NCI-H1092 (cell line): ENCODE data around the gene TMBIM6.
A peak's percentile ranks its signal among the peaks of the same experiment; 100 is the strongest.
"Not testable (repeated sequence)": the region's sequence is repeated elsewhere in the genome, so short reads cannot be mapped to it uniquely, and the experiment has no call there.

Experiments
- DNase-seq: peaks from one replicate; lab custom pipeline; 2025; lab: John Stamatoyannopoulos, UW

TMBIM6 gene

DNA sequence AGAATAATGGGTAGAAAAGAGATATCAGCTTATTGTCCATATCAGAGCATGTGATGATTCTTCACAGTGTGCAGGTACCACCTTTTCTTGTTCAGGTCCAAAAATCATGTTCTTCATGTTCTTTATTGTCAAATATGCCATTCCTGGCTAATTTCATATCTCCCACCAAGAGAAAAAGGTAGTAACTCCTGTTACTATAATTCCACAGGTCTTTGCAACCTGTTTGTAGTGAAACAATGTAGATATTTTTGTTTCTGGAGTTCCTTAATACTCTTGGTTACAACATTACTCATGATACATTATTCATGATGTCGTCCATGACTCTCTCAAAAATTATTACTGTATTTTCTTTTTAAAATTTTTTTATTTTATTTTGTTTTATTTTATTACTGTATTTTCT, 11.3 kb upstream of the TMBIM6 start:
- no peak for DNase-seq

DNA sequence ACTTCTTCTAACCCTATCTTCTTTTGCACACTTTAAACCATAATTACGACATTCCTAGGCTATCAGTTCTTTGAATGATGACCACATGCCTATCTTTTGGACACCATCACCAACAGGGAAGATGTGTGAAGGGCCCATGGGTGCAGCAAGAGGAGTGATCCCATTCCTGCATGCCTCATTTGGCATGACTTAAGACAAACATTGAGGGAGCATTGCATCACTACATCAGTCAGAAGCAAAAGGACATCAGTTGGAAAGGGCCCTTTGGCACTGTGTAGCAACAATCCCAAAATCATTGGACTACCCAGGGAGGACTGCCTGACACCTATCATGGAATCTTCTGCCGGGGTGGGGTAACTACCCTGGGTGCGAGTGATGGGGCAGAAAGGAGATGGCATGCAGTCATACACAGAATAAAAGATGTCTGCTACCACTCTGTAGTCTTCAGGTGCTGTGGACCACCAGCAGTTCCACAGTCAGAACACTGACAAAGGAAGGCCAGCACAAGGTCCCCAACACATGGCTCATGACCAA, 10.7 kb upstream of the TMBIM6 start:
- no peak for DNase-seq

DNA sequence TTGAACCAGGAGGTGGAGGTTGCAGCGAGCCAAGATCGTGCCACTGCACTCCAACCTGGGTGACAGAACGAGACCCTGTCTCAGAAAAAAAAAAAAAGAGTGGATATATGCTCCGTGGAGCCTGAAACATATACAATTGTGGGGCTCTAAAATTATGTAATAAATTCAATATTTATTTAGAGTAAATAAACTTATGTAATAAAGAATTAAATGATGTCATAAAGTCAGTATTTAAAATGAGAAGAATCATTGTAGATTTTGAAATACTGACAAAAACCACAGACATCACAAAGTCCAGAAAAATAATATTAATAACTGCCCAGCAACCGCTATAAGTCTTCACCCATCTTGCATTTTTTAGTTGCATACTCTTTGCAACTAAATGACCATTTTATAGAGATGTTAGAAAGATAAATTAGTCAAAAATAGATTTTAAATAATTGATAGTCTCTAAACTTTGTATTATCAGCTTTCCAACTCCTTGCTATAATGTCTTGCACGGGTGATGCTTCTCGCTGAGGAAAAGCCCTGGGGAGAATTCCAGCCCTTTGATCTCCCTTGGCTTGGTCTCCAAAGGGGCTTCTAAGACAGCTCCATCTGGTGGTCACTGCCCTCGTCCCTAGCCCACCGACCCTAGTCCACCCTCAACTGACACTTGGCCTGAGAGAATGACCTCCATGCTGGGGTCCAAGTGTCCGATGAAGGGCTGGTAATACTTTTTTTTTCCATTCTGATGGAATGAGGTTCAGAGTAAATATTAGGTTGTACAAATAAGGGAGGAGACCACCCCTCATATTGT, 7.9 kb upstream of the TMBIM6 start:
- no peak for DNase-seq

DNA sequence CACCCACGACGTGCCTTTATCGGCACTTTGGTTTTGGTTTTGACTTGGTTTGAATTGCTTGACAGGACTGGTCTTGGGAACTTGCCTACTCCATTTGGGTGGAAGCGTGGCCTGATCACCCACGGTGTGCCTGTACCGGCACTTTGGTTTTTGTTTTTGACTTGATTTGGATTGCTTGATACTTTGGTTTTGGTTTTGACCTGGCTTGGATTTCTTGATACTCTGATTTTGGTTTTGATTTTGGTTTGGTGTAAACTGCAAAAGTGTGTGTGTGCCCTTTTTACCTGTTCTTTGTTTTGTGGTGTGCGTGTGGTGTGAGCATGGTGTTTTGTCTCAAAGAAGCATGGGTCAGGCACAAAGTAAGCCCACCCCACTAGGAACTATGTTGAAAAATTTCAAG, 6.5 kb upstream of the TMBIM6 start:
- DNase-seq, result not testable (repeated sequence)

DNA sequence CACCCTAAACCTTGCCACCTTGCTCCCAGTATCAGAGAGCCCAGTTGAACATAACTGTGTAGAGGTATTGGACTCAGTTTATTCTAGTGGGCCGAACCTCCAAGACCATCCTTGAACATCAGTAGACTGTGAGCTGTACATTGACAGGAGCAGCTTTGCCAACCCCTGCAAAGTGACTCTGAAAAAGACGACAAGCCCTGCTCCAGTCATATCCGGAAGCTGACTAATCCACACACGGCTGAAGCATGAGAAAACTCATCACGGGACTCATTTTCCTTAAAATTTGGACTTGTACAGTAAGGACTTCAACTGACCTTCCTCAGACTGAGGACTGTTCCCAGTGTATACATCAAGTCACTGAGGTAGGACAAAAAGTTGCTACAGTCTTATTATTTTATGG, 2.6 kb upstream of the TMBIM6 start:
- DNase-seq, result not testable (repeated sequence)

DNA sequence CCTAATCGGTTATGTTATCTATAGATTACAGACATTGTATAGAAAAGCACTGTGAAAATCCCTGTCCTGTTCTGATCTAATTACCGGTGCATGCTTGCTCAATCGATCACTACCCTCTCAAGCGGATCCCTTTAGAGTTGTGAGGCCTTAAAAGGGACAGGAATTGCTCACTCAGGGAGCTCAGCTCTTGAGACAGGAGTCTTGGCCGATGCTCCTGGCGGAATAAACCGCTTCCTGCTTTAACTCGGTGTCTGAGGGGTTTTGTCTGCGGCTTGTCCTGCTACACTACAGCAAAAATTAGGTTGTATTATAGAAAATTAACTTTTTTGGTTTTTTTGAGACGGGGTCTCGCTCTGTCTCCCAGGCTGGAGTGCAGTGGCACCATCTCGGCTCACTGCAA, 1.1 kb upstream of the TMBIM6 start:
- DNase-seq, result not testable (repeated sequence)

DNA sequence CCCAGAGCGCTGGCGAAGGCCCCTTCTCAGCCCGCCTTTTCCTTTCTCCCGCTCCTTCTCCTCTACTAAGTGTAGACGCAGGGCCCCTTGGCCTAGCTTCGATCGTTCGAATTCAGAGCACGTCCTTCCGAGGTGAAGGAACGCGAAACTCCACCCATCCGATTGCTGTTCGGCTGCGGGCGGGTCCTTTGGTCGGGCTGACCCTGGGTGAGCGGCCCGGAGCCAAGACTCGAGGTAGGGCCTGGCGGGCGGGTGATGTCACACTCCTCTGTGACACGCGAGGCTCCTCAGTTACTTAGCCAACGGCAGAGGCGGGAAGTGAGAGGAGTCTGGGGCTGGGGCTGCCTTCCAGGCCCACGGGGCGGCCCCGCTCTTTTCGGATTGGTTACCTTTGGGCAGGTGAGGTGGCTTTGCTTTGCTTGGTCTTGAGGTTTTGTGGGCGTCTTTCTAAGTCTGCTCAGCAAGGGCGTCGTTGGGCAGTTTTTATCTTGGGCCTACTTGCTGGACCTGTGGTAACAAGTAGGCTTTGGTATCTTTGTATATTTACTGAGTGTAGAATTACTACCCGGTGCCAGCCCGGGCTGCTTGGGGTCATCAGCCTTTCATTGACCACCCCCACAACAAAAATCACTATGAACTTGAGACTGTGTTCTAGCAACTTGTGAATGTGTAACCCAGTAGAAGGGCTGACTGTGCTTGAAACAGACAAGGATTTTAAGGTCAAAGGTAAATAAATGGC, 694 bp downstream of the TMBIM6 start:
- no peak for DNase-seq

DNA sequence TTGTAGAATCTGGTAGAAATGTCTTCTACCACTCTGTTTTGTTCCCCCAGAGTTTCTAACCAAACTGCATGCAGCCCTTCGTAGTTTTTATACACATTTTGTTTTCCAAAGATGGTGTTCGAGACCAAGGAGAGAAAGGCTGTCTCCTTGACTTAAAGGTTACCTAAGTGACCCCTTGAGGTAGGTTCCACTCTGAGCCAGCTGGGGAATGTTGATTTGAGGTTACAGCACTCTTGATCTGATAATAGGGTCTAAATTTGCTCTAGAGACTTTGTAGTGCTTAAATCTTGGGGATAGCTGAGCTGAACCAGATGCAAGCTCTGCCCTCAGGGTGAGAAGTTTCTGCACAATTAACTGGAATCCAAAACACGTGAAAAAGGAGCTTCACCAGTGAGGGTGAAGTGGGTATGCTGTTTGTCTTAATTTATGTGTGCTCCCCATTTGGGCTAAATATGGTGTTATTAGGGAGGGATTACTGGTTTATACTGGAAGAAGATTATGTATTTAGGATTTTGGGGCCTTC, 3.1 kb downstream of the TMBIM6 start:
- DNase-seq, result no peak

DNA sequence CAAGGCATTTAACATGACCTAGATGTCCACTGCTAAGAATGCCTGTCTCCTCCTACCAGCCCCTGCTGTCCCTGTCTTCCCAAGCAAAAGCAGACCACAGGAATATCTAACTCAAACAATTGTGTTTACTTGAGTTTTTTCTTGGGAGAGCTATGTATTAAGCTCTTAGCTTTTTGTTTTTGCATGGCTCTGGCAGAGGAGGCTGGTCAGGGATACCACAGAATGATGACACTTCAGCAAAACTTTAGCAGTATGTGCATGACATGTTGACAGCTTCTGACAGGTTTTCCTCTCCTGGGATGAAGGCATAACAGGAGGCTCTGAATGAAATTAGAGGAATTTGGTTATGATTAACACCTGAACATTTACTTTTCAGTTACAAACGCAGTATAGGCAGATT, 6.9 kb downstream of the TMBIM6 start:
- no peak for DNase-seq

DNA sequence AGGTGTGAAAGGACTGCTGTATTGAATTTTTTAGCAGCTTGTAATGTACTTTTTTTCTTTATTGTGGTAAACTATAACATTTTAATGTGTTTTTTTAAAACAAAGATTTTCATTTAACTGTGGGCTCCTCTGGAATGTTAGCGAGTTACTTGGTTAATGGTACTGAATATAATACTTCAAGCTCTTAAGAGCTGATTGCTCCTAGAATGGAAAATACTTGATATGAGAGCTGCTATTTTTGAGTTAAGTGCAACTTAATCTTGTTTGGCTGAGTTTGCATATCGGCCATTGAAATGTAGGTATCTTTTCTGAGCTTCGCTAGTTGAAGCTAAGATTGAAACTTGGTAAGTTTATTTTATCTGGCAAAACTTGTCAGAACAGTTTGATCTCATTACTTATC, 7.4 kb downstream of the TMBIM6 start:
- DNase-seq, result no peak

DNA sequence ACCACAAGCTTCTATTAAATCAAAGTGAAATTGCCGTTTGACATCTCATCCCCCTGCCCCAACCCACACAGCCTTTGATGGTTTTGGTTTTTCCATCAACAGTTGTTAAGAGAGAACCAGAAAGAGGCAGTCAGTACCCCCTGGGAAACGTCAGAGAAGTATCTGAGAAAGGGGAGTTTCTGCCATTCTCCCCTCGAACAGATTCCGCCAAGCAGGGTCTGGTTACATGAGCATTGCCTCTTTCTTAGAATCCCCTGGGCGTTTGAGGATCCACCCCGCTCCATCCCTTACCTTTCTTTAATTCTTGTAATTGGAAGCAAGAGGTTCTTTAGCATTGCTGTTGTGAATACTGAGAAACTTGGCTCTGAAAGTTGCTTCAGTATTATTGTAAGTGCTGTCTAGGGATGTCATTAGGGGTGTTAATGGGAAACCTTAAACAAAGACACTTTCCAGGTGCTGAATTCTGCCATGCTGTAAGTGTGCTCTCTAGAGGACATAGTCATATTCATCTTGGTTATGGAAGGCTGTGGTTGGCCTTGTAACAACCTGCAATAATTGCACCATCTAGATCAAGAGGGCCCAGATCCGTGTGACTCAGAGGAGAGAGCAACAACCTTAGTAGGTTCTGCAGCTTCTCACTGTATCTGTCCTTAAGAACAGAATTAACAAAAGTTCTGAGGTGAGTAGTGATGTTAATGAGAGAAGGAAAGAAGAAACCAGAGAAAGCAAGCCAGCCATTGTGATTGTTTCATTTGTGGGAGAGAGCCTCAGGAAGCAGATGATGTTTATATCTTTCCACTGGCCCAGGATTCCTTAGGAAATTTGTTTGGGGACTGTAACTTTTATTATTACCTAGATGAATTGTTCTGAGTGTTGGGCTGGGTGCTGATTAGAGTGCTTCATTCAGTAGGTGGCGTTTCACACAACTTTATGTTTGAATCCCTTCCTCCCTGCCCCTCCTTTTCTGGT, 9.0 kb downstream of the TMBIM6 start:
- no peak for DNase-seq

DNA sequence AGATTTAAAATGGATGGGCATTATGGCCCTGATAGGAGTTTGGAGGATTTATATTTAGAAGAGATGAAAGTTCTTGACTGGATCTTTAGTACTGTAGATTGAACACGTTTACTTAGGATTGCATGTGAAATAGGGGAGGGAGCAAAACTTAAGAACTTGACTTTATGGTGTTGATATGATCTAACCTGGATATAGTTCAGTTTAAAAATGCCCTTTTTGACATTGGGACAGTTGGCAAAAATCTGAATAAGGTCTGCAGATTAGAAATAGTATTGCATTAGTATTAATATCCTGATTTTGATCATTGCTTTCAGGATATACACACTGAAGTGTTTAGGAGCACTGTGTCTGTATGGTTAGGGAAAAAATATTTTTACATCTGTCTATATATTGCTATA, 9.6 kb downstream of the TMBIM6 start:
- DNase-seq, result no peak

DNA sequence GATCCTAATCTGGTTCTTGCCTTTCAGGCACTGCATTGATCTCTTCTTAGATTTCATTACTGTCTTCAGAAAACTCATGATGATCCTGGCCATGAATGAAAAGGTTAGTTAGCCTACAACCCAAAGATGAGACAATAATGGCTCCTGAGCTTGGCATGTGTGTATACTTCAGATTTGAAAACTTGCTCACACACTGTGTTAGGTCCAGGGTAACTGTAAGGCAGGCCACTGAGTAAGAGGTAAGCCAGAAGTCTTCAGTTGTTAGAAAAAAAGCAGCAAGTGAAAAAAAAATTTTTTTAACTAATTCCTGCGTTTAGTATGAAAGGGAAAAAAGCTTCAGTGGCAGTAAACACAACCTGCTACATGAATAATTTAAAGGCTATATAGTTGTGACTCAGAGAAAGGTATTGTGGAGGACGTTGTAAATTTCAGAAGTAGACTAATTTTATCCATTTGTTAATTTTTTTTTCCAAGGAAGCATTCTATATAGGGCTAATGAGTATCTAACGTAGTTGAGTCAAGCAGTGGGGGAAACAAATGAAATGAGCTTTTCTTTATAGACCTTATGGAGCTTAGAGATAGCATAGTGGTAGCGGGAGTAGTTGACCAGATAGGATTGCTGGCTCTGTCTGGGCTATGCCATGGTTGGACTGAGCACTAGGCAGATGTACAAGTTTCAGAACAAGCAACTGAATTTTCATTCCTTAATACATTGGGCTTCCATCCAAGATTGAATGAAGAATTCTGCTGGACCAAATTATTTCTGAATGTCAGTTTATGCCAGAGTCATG, 20.5 kb downstream of the TMBIM6 start:
- no peak for DNase-seq

DNA sequence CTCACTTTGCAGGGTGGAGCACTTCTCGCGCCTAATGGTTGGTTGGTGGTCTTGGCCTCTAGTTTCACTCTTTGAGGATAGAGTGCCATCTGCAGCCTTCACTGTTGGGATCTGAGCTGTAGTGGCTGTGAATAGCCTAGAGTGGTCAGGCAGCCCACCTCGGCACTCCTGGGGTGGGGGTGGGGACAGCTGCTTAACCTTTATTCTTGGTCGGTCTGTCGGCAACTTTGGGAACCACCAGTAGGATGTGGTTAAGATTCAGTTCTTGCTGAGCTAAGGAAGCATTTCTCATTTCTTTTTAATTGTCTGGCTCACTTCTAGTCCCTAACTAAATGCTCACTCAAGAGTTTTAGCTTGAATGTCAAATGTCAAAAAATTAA, 21.1 kb downstream of the TMBIM6 start:
- no peak for DNase-seq

DNA sequence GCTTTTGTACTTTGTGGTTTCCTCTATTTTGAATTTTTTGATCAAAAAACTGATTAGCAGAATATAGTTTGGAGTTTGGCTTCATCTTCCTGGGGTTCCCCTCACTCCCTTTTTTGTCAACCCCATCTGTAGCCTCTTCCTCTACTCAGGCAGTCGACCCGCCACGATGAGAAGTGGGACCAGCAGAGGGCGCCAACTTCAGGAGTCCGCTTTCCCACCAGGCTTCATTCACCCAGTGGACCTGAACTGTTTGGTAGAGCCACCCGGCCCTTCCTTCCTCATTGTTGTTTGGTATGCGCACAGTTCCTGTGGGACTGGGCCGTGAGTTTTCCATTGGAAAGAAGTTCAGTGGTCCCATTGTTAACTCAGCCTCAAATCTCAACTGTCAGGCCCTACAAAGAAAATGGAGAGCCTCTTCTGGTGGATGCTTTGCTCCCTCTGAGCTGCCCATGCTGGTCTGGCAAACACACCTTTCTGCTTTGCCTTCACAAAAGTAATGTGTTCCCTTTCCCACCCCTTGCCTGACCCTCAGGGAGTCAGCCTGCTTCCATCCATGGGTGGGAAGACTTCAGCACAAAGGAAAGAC, 21.7 kb downstream of the TMBIM6 start:
- no peak for DNase-seq

DNA sequence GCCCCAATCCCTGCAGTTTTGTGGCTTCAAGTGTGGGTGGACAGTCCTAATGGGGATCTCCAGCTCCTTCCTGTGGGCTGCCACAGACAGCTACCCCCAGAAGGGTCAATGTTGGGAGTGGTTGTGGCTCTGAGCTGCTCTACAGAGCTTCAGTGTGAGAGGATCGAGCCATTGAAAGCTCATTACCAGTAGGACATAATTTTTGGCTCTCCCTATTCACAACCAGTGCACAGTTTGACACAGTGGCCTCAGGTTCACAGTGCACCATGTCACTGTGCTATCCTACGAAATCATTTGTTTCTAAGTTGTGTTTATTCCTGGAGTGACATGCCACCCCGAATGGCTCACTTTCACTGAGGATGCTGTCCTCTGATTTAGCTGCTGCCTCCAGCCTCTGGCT, 22.8 kb downstream of the TMBIM6 start:
- DNase-seq, result no peak

DNA sequence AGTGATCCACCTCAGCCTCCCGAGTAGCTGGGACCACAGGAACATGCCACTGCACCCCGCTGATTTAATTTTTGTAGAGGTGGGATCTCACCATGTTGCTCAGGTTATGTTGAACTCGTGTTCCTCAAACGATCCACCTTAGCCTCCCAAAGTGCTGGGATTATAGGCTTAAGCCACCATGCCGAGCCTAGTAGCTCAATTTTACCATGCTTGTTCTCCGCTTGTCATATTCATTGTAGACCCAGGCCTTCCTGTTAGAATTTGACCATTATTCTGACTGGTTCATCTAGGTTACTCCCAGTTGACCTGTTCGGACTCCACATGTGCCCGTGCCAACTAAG, 24.7 kb downstream of the TMBIM6 start:
- DNase-seq, result no peak

DNA sequence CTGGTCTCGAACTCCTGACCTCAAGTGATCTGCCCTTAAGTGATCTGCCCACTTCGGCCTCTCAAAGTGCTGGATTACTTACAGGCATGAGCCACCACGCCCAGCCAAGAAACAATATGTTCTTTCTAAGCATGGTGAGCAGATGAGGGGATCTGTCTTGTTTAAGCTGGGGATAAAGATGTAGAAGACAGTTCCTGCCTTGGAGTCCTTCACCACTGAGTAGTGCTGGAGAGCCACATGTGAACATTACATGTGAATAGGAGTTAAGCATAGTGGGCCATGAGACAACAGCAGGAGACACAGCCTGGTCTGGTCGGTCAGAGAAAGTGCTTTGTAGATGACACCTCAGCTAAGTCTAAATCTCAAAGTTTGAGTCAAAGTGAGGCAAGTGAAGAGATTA, 26.0 kb downstream of the TMBIM6 start:
- DNase-seq, result no peak

DNA sequence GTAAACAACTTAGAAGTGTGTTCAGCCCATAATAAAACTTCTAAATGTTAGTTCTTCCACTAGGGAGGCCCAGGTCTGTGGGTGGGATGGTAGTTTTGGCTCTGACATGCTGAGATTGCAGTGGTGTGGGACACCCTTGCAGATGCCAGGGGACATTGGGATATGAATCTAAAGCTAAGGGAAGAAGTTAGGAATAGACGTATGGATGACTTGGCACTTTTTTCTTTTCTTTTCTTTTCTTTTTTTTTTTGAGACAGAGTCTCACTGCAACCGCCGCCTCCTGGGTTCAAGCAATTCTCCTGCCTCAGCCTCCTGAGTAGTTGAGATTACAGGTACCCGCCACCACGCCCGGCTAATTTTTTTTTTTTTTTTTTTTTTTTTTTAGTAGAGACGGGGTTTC, 31.7 kb downstream of the TMBIM6 start:
- DNase-seq, result not testable (repeated sequence)

DNA sequence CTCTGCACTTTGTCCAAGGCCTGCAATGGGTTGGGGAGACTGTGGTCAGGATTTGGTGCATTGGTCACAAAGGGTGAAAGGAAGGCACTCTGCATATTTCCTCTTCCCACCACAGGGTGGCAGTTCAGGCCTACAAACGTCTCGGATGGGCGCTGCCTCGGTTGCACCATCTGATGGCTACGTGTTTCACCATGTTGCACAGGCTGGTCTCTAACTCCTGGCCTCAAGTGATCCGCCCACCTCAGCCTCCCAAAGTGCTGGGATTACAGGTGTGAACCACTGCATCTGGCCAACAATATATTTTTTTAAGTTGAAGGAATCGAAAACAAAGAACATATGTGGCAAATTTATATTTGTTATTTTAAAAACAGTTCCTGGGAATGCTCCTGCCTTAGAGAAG, 35.1 kb downstream of the TMBIM6 start:
- DNase-seq, result peak; percentile 7

DNA sequence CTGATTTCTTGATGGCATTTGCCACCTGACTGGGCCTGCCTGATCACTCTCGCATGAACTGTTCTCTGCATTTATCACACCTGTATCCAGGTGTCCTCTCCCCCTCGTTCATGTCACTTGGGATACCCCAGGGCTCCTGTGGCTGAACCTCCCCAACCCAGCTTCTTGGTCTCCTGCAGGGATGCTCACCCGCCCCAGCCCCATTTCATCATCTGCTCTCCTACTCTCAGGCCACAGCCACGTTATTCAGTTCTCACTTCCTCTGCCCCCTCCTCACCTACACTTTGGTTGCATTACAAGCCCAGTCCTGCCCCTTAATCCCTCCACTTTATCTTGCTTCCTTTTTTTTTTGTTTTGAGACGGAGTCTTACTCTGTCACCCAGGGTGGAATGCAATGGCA, 35.5 kb downstream of the TMBIM6 start:
- DNase-seq, result no peak
